DOHH2 (cell line): ENCODE measurements around the gene HYOU1.

ENCODE experiments used
- H3F3A ChIP-seq: fragments of 200-600 bp; sonication (generic), shearing (Covaris generic); 2 replicates; pipeline ENCODE4 v1.6.0; 2016; ENCODE audit warnings: antibody characterized with exemption, mild to moderate bottlenecking; ENCODE audit not compliant: control insufficient read depth, insufficient read depth
- H3K27ac ChIP-seq: fragments of 200-600 bp; sonication (generic); 2 replicates; pipeline ENCODE4 v1.5.1; 2014; ENCODE audit warnings: low read depth, mild to moderate bottlenecking, low read length, moderate library complexity
- H3K27me3 ChIP-seq: fragments of 200-600 bp; sonication (generic); 2 replicates; pipeline ENCODE4 v1.6.1; 2014; ENCODE audit warnings: mild to moderate bottlenecking, low read length, mixed read lengths; ENCODE audit not compliant: control insufficient read depth
- H3K36me3 ChIP-seq: fragments of 200-600 bp; sonication (generic); 2 replicates; pipeline ENCODE4 v1.6.1; 2014; ENCODE audit warnings: mild to moderate bottlenecking, low read length, moderate library complexity, mixed read lengths; ENCODE audit not compliant: control insufficient read depth
- H3K4me1 ChIP-seq: fragments of 200-600 bp; sonication (generic); 2 replicates; pipeline ENCODE4 v1.6.1; 2014; ENCODE audit warnings: mild to moderate bottlenecking, low read length, mixed read lengths; ENCODE audit not compliant: control insufficient read depth
- H3K4me2 ChIP-seq: fragments of 200-600 bp; sonication (generic); 2 replicates; pipeline ENCODE4 v1.6.0; 2014; ENCODE audit warnings: mild to moderate bottlenecking, low read length, moderate library complexity
- H3K4me3 ChIP-seq: fragments of 200-600 bp; sonication (generic); 2 replicates; pipeline ENCODE4 v1.5.1; 2014; ENCODE audit warnings: mild to moderate bottlenecking, low read length, mixed read lengths
- H3K79me2 ChIP-seq: fragments of 200-600 bp; sonication (generic); 2 replicates; pipeline ENCODE4 v1.6.1; 2014; ENCODE audit warnings: mild to moderate bottlenecking, low read length, mixed read lengths; ENCODE audit not compliant: control insufficient read depth
- H3K9me2 ChIP-seq: fragments of 200-600 bp; sonication (generic); replicated peaks from 2 replicates; pipeline ENCODE4 v1.6.1; 2014; ENCODE audit warnings: mild to moderate bottlenecking, low read length, mixed read lengths; ENCODE audit not compliant: control insufficient read depth
- H3K9me3 ChIP-seq: fragments of 200-600 bp; sonication (generic); 2 replicates; pipeline ENCODE4 v1.6.1; 2014; ENCODE audit warnings: antibody characterized with exemption, low read length, mixed read lengths; ENCODE audit not compliant: control insufficient read depth, insufficient read depth
- H4K20me1 ChIP-seq: fragments of 200-600 bp; sonication (generic); 2 replicates; pipeline ENCODE4 v1.6.0; 2014; ENCODE audit warnings: low read depth, mild to moderate bottlenecking, antibody characterized with exemption, low read length, moderate library complexity; ENCODE audit not compliant: control insufficient read depth, insufficient read depth
- EZH2phosphoT487 ChIP-seq: fragments of 200-600 bp; sonication (generic); IDR thresholded peaks from 2 replicates; pipeline ENCODE4 v1.6.1; 2017; ENCODE audit warnings: borderline replicate concordance, mild to moderate bottlenecking, antibody characterized with exemption, low read length, moderate library complexity, mixed read lengths
- TF ChIP-seq, protein P1 (sequence below): fragments of 200-600 bp; sonication (generic); IDR thresholded peaks from one replicate; pipeline ENCODE4 v1.5.1; 2014; ENCODE audit warnings: antibody characterized with exemption, mild to moderate bottlenecking, low read depth, low read length; ENCODE audit not compliant: poor library complexity, severe bottlenecking

Gene HYOU1

DNA sequence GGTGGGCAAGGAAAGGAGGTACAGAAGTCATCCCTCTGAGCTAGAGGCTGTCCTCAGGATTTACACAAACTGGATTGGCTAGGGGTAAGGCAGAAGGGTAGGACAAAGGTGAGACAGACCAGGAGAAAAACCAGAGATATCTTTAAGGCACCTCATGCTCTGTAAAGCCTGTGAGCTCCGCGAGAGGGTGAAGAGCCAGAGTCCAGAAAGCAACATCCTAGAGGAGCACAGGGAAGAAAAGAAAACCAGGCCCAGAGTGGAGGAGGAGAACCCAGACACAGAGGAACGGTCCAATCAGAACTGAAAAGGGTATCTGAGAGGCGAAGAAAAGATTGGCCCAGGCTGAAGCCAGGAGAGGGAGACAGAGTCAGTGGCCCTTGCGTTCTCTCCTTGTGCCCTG, 31.5 kb downstream of the HYOU1 start:
- Histone ChIP-seq H3K9me3 (no peaks in the 10 kb centered on the region), H3K27ac (no peak overlapping the region), H3K27me3 (no peaks in the 10 kb centered on the region), H3K4me2 (no peak overlapping the region), H4K20me1 (no peaks in the 10 kb centered on the region), H3F3A (peaks cover 9% of the 10 kb centered on the region), H3K9me2 (no peaks in the 10 kb centered on the region), H3K4me3 (no peak overlapping the region), H3K4me1 (peaks cover 26% of the 10 kb centered on the region), H3K36me3 (peaks cover 88% of the 10 kb centered on the region), H3K79me2 (peaks cover 46% of the 10 kb centered on the region)
- TF ChIP-seq EZH2phosphoT487: no peak

DNA sequence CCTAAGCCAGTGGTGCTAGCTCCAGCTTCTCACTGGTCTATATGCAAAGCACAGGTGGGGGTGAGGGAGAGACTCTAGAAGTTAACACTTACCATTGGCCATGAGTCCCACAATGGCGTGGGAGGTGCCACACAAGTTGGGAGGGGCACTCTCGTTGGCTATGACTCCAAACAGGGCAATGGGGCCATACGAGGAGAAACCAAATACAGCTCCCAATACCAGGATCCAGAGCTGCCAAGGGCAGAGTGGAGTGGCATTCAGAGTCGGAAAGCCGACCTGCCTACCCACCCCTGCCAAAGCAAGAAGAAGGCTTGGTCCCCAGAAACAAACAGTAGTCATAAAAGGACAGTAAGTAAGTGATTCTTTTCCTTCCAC, 31.9 kb downstream of the HYOU1 start:
- H3K9me2 ChIP-seq: no peaks in the 10 kb centered on the region
- peaks cover 9% of the 10 kb centered on the region for H3F3A ChIP-seq
- H3K4me2 ChIP-seq: no peak overlapping the region
- H3K36me3 ChIP-seq: peaks cover 84% of the 10 kb centered on the region
- peaks cover 30% of the 10 kb centered on the region for H3K4me1 ChIP-seq
- TF ChIP-seq, protein P1, sequence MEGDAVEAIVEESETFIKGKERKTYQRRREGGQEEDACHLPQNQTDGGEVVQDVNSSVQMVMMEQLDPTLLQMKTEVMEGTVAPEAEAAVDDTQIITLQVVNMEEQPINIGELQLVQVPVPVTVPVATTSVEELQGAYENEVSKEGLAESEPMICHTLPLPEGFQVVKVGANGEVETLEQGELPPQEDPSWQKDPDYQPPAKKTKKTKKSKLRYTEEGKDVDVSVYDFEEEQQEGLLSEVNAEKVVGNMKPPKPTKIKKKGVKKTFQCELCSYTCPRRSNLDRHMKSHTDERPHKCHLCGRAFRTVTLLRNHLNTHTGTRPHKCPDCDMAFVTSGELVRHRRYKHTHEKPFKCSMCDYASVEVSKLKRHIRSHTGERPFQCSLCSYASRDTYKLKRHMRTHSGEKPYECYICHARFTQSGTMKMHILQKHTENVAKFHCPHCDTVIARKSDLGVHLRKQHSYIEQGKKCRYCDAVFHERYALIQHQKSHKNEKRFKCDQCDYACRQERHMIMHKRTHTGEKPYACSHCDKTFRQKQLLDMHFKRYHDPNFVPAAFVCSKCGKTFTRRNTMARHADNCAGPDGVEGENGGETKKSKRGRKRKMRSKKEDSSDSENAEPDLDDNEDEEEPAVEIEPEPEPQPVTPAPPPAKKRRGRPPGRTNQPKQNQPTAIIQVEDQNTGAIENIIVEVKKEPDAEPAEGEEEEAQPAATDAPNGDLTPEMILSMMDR: no peak
- TF ChIP-seq EZH2phosphoT487: no peak
- no peaks in the 10 kb centered on the region for H4K20me1 ChIP-seq
- no peak overlapping the region for H3K4me3 ChIP-seq
- no peak overlapping the region for H3K27ac ChIP-seq
- peaks cover 46% of the 10 kb centered on the region for H3K79me2 ChIP-seq
- H3K27me3 ChIP-seq: no peaks in the 10 kb centered on the region
- no peaks in the 10 kb centered on the region for H3K9me3 ChIP-seq

DNA sequence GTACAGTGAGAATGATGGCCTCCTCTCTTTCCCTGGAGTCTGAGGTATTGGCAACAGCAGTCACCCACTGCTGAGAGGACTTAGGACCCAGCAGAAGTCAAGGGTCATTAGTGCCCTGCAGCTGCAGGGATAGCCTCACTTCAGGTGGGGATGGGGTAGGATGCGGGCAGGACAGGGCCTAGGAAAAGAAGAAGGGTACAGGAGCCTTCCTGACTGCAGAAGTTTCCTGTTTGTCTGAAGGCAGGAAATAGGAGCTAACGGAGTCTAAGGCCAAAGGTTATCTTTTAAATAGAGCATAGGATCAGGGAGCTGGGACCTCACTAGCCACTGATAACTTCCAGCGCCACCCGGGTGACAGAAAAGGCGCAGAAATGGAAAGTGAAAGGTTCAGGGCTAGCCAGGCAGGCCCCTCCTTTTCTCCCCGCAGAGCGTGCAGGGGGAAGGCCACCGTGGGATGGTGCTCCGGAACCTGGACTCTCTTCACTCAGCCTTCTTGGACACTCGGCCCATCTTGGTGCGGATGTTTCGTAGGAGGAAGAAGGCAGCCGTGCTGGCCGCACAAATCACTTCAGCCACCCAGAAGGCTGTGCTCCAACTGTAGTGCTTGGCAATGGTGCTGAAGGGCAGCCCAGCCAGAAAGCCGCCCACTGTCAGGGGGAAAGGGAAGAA, 32.4 kb downstream of the HYOU1 start:
- peaks cover 31% of the 10 kb centered on the region for H3K4me1 ChIP-seq
- no peak for TF ChIP-seq EZH2phosphoT487
- TF ChIP-seq, protein P1: no peak
- H3K9me2 ChIP-seq: no peaks in the 10 kb centered on the region
- no peak overlapping the region for H3K4me2 ChIP-seq
- no peaks in the 10 kb centered on the region for H4K20me1 ChIP-seq
- H3K4me3 ChIP-seq: no peak overlapping the region
- H3F3A ChIP-seq: peaks cover 9% of the 10 kb centered on the region
- no peak overlapping the region for H3K27ac ChIP-seq
- peaks cover 81% of the 10 kb centered on the region for H3K36me3 ChIP-seq
- H3K9me3 ChIP-seq: no peaks in the 10 kb centered on the region
- peaks cover 46% of the 10 kb centered on the region for H3K79me2 ChIP-seq
- H3K27me3 ChIP-seq: no peaks in the 10 kb centered on the region

DNA sequence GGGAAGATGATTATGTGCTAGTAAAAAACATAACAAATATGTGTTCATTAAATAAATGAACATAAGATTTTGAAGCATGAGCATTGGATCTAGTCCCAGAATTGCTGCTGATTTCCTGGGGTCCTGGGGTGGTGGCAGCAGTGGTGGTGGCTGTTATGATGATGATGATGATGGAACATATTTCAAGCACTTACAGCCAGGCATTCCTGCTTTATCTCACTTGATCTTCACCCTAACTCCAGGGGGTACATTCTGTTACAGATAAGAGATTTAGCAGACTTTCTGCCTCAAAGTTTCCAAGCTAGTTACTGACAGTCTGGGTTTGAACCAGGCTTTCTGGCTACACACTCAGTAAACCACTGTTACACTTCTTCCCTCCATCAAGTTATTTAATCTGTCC, 33.3 kb downstream of the HYOU1 start:
- H3K27me3 ChIP-seq: peaks cover 3% of the 10 kb centered on the region; the same call in 1 of the 2 replicates
- H4K20me1 ChIP-seq: no peaks in the 10 kb centered on the region
- H3K4me2 ChIP-seq: no peak overlapping the region
- peaks cover 46% of the 10 kb centered on the region for H3K79me2 ChIP-seq
- peaks cover 9% of the 10 kb centered on the region for H3F3A ChIP-seq
- H3K36me3 ChIP-seq: peaks cover 80% of the 10 kb centered on the region
- TF ChIP-seq EZH2phosphoT487: no peak
- TF ChIP-seq, protein P1: no peak
- no peak overlapping the region for H3K27ac ChIP-seq
- H3K9me3 ChIP-seq: no peaks in the 10 kb centered on the region
- no peak overlapping the region for H3K4me3 ChIP-seq
- H3K9me2 ChIP-seq: no peaks in the 10 kb centered on the region
- H3K4me1 ChIP-seq: peaks cover 27% of the 10 kb centered on the region
